HG02610 (cell line): ENCODE results near the gene CCDC175.

Source experiments
- ATAC-seq: cut with Tn5 transposase; IDR thresholded peaks from one replicate; pipeline ENCODE4 v1.9.1; 2021; ENCODE audit warnings: mild to moderate bottlenecking, moderate library complexity; ENCODE audit not compliant: unreplicated experiment

Gene CCDC175

GRCh38 chr14:59483363-59483762 is 93.2 kb downstream of the CCDC175 start:
- ATAC-seq: no peak

- ATAC-seq: no peak
Measured at GRCh38 chr14:59482541-59483331, 93.9 kb downstream of the CCDC175 start.

- ATAC-seq: no peak
Measured at GRCh38 chr14:59481871-59482540, 94.6 kb downstream of the CCDC175 start.

DNA sequence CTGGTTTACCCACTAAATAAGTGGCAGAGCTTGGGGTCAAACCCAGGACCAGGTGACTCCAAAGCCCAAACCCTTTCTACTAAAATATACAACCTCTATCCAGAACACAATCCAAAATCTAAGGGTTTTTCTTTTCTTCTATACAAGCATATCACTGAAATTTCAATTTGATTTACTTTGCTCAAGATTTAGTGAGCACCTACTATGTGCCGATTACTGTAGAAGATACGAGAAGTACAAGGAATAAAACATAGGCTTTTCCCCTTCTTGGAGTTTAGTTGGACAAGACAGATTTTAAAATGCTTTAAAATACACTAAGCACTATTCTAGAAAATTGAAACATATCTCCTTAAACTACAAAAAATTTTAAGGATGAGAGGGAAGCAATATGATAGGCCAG is 95.2 kb downstream of the CCDC175 start:
- no peak for ATAC-seq

GRCh38 chr14:59480166-59480565 is 96.4 kb downstream of the CCDC175 start:
- no peak for ATAC-seq

GRCh38 chr14:59478540-59478939 is 98.1 kb downstream of the CCDC175 start:
- no peak for ATAC-seq

DNA sequence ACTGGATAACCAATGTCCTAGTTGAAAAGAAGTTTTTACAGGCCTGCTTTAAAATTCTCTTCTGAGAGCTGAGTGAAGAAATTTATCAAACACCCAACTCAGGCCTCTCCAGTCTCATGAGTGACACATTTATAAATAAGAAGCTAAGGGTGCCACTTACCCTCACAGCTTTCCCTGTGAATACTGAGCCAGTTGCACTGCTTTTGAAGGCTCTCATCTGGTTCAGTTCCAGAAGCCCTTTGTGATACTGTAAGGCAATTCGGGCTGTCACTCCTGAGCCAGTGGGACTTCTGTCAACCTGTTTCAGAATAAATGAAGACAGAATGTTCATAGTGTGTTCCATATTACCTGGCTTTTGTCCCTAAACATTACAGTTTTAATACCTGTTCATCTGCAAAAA is 100.9 kb downstream of the CCDC175 start:
- no peak for ATAC-seq

- ATAC-seq: no peak
Measured at GRCh38 chr14:59474172-59474571, 102.4 kb downstream of the CCDC175 start.

DNA sequence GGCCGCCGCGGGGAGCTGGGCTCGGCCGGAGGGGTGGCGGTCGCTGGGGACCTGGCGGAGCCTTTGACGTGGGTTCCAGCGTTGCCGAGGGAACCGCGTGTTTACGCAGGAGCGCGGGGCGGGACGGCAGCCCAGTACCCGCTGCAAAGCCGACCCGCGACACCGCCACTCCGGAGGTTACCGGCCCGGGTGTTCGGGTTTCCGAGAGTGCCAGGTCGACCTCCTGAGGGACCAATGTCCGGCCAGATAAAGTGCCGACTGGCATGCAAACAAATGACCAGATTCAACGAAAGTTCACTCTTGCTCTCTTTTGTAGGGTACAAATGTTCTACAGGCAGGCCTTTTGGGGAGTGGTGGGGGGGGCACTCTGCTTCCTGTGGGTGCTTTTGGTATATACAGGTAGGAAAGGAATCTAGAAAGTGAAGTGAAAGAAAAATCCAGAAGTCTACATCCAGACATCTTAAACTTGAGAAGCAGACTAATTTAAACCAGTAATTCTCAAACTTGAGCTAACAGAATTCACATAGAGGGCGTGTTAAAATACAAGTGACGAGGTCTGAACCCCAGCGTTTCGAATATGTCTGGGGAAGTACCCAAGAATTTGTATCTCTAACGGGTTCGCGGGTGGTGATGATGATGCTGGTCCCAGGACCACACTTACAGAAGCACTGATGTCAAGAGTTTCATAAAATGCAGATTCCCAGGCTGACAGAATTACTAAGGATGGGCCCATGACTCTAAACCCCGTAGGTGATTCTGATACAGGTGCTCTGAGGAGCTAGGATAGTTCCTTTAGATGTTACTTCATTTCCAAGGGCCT is 111.1 kb downstream of the CCDC175 start, which contains the start of gene GPR135:
Gene GPR135, minus strand, starts transcription at position 65 of the 820 bp plus-strand sequence. CDS start 154 bp downstream, outside the sequence.
- peak; percentile 45 for ATAC-seq

GRCh38 chr14:59464486-59465315 is 111.9 kb downstream of the CCDC175 start:
- peak; percentile 59 for ATAC-seq

DNA sequence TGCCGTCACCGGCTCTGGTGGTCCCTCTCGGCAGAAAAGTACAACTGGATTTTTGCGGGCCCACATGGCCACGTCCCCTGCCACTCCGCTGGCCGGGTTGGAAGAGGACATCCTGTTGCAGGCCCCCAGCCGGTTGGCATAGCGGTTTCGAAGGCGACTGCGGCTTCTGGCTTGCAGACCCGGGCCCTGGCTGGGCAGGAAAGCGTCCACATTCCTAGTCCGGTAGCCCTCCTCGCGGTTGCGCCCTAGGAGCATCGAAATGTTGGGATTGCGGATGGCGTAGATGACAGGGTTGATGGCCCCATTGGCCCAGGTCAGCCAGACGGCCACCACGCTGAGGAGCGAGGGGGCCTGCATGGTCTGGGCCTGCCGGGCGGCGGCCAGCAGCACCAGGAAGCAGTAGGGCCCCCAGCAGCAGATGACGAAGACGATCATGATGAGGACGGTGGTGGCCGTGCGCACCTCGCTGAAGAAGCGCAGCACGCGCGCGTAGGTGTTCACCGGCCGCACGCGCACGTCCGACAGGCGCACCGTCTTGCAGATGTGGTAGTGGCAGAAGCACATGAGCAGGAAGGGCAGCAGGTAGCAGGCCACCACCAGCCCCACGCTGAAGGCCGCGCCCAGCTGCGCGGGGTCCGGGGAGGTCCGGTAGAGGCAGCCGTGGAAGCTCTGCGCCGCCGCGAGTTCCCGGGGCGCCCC is 112.7 kb downstream of the CCDC175 start:
- peak; percentile 18 for ATAC-seq

DNA sequence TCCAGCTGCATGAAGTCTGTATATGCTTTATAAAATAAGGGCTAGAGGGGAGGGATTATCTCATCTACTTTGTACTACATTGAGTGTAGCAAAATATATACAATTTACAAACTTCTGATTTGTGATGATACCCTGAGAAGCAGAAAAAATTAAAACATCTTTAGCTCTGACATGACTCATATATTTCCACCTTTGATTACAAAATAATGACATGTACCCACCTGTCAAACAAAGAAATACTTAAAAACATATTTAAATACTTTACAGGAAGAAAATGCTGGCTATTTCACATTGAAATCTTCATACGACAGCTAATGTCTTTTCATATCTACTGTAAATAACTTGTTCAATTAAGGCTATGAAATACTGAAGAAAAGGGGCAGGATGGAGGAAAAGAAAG is 114.7 kb downstream of the CCDC175 start:
- no peak for ATAC-seq

GRCh38 chr14:59460378-59460777 is 116.2 kb downstream of the CCDC175 start:
- no peak for ATAC-seq

DNA sequence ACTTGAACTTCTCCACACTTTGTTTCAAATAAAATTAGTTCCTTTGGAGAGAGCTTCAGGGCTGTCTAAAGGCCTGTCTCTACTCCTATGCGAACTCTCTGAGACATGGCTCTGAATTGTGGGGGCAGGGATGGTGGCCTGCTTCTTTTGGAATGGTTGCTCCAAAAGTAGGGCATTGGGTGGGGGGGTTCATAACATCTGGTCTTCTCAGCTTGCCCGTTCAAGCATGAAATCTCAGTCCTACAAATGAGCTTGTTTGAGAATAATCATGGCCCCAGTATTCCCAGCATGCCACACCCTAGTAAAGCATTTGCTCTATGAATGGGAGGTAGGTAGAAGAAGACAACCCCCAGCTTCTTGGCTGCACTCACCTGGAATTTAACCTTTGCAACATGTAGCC is 118.1 kb downstream of the CCDC175 start:
- ATAC-seq: no peak

DNA sequence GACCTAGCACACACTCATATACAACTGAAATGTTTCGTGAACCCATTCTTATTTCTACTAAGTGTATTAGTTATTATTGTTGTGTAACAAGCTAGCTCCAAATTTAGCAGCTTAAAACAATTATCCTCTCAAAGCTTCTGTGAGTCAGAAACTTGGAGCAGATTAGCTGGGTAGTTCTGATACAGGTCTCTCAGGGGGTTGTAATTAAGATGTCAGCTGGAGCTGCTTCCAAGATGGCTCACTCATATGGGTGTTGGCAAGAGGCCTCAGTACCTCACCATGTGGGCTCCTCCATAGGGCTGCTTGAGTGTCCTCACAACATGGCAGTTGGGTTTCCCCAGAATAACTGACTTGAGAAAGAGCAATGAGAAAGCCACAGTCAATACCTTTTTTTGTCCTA is 121.2 kb downstream of the CCDC175 start:
- no peak for ATAC-seq
